ENCODE data around the gene RSPH1.

Gene RSPH1

GRCh38 chr21:42475036-42475435 is 21.0 kb downstream of the RSPH1 start:
- CTCF ChIA-PET: no interaction called here
- POLR2A ChIA-PET: no interaction called here
- TF ChIP-seq ARNT (IDR thresholded peaks at IDR 0.05) (no peak), ZNF384 (IDR thresholded peaks at IDR 0.05) (no peak), SP1 (IDR thresholded peaks at IDR 0.05) (no peak), FOXA1 (IDR thresholded peaks at IDR 0.05) (no peak), TARDBP (IDR thresholded peaks at IDR 0.05) (no peak), CTBP1 (IDR thresholded peaks at IDR 0.05; ENCODE audit: borderline replicate concordance) (no peak), PKNOX1 (IDR thresholded peaks at IDR 0.05) (no peak), FOXM1 (IDR thresholded peaks at IDR 0.05; ENCODE audit: borderline replicate concordance) (no peak), BHLHE40 (IDR thresholded peaks at IDR 0.05; ENCODE audit: borderline replicate concordance) (no peak), SUZ12 (IDR thresholded peaks at IDR 0.05) (no peak), NFRKB (IDR thresholded peaks at IDR 0.05) (no peak), HDGF (IDR thresholded peaks at IDR 0.05; ENCODE audit: borderline replicate concordance) (no peak), ELF4 (IDR thresholded peaks at IDR 0.05) (no peak), L3MBTL2 (conservative IDR thresholded peaks at IDR 0.05) (no peak), FOXK2 (IDR thresholded peaks at IDR 0.05) (no peak), LEF1 (IDR thresholded peaks at IDR 0.05; ENCODE audit: borderline replicate concordance) (no peak)
- DNase-seq (ENCODE audit: extremely low spot score): no peak

GRCh38 chr21:42474043-42474831 is 21.8 kb downstream of the RSPH1 start:
- DNase-seq (ENCODE audit: extremely low spot score): no peak
- TF ChIP-seq TARDBP (IDR thresholded peaks at IDR 0.05) (no peak), FOXA1 (IDR thresholded peaks at IDR 0.05) (no peak), CTBP1 (IDR thresholded peaks at IDR 0.05; ENCODE audit: borderline replicate concordance) (no peak), SUZ12 (IDR thresholded peaks at IDR 0.05) (no peak), ZNF384 (IDR thresholded peaks at IDR 0.05) (no peak), FOXM1 (IDR thresholded peaks at IDR 0.05; ENCODE audit: borderline replicate concordance) (no peak), PKNOX1 (IDR thresholded peaks at IDR 0.05) (no peak), SP1 (IDR thresholded peaks at IDR 0.05) (no peak), LEF1 (IDR thresholded peaks at IDR 0.05; ENCODE audit: borderline replicate concordance) (no peak), ELF4 (IDR thresholded peaks at IDR 0.05) (no peak)
- ChIA-PET POLR2A (no interaction called here), CTCF (interaction anchor here (0.6 kb wide), 1 partner anchor 307 kb away, joined by 3 read pairs; no protein-coding TSS in a partner anchor)

- CTCF ChIA-PET: interaction anchor here (0.6 kb wide), 1 partner anchor 307 kb away, joined by 3 read pairs; no protein-coding TSS in a partner anchor
- POLR2A ChIA-PET: no interaction called here
- no peak for TF ChIP-seq ZNF384 (IDR thresholded peaks at IDR 0.05)
- no peak for TF ChIP-seq SP1 (IDR thresholded peaks at IDR 0.05)
- TF ChIP-seq TARDBP (IDR thresholded peaks at IDR 0.05): no peak
- no peak for TF ChIP-seq LEF1 (IDR thresholded peaks at IDR 0.05; ENCODE audit: borderline replicate concordance)
- no peak for TF ChIP-seq PKNOX1 (IDR thresholded peaks at IDR 0.05)
- TF ChIP-seq HDGF (IDR thresholded peaks at IDR 0.05; ENCODE audit: borderline replicate concordance): no peak
- no peak for TF ChIP-seq FOXA1 (IDR thresholded peaks at IDR 0.05)
- no peak for TF ChIP-seq CTBP1 (IDR thresholded peaks at IDR 0.05; ENCODE audit: borderline replicate concordance)
- TF ChIP-seq FOXM1 (IDR thresholded peaks at IDR 0.05; ENCODE audit: borderline replicate concordance): no peak
- no peak for TF ChIP-seq BHLHE40 (IDR thresholded peaks at IDR 0.05; ENCODE audit: borderline replicate concordance)
- TF ChIP-seq FOXK2 (IDR thresholded peaks at IDR 0.05): no peak
- no peak for TF ChIP-seq SUZ12 (IDR thresholded peaks at IDR 0.05)
- no peak for TF ChIP-seq ARNT (IDR thresholded peaks at IDR 0.05)
- no peak for TF ChIP-seq ELF4 (IDR thresholded peaks at IDR 0.05)
- no peak for TF ChIP-seq L3MBTL2 (conservative IDR thresholded peaks at IDR 0.05)
- no peak for TF ChIP-seq NFRKB (IDR thresholded peaks at IDR 0.05)
- DNase-seq (ENCODE audit: extremely low spot score): no peak
Measured at GRCh38 chr21:42473498-42474042, 22.5 kb downstream of the RSPH1 start.

GRCh38 chr21:42472521-42472920 is 23.5 kb downstream of the RSPH1 start:
- POLR2A ChIA-PET: no interaction called here
- TF ChIP-seq BHLHE40 (IDR thresholded peaks at IDR 0.05; ENCODE audit: borderline replicate concordance) (no peak), ZNF384 (IDR thresholded peaks at IDR 0.05) (no peak), FOXA1 (IDR thresholded peaks at IDR 0.05) (no peak), NFRKB (IDR thresholded peaks at IDR 0.05) (no peak), PKNOX1 (IDR thresholded peaks at IDR 0.05) (no peak), ELF4 (IDR thresholded peaks at IDR 0.05) (no peak), TARDBP (IDR thresholded peaks at IDR 0.05) (no peak), CTBP1 (IDR thresholded peaks at IDR 0.05; ENCODE audit: borderline replicate concordance) (no peak), HDGF (IDR thresholded peaks at IDR 0.05; ENCODE audit: borderline replicate concordance) (no peak), SUZ12 (IDR thresholded peaks at IDR 0.05) (no peak), FOXM1 (IDR thresholded peaks at IDR 0.05; ENCODE audit: borderline replicate concordance) (no peak), FOXK2 (IDR thresholded peaks at IDR 0.05) (no peak), SP1 (IDR thresholded peaks at IDR 0.05) (no peak), L3MBTL2 (conservative IDR thresholded peaks at IDR 0.05) (no peak), LEF1 (IDR thresholded peaks at IDR 0.05; ENCODE audit: borderline replicate concordance) (no peak)
- DNase-seq (ENCODE audit: extremely low spot score): no peak
- CTCF ChIA-PET: interaction anchor here (0.6 kb wide), 1 partner anchor 221 kb away, joined by 3 read pairs; no protein-coding TSS in a partner anchor

All from HEK293T (cell line).